ENCODE results near the gene DOCK11. TPM values are rescaled to one million over a fixed set of nuclear protein-coding genes. Genes with fewer than 3 reads are reported as not detected.

Gene DOCK11
- total and polyA plus RNA-seq, 9 of the 15 experiments (the other 6 are each of a cell fraction or from before 2014, with no cell fraction given) = 41.8 to 77.8 (median 50.9) TPM

- ChIA-PET CTCF (ENCODE audit: low intra/inter-chr PET ratio) (no interaction called here), POLR2A (interaction anchor here (0.9 kb wide), 1 partner anchor 9 kb away, joined by 4 read pairs; no protein-coding TSS in a partner anchor)
- intact Hi-C loops (cut with micrococcal nuclease) (no loop called here), in situ Hi-C loops (cut with MboI) (loop anchor here (5.0 kb wide), 1 partner anchor 188 kb away; no protein-coding TSS in a partner anchor)
- Histone ChIP-seq H3K36me3 (ENCODE audit: control insufficient read depth, insufficient read depth, low read length) (peaks cover 80% of the 10 kb centered on the region), H3K9me1 (ENCODE audit: control insufficient read depth, insufficient read depth, low read length) (no peaks in the 10 kb centered on the region), H3K4me3 (no peak overlapping the region), H3K9me3 (replicated peaks; ENCODE audit: control insufficient read depth, insufficient read depth, low read depth, low read length) (no peaks in the 10 kb centered on the region), H3K9ac (ENCODE audit: insufficient read depth in 1 of 2, low read depth in 2 of 2, low read length in 2 of 2) (no peak overlapping the region), H3K27me3 (ENCODE audit: control insufficient read depth in 2 of 2, insufficient read depth in 2 of 2, low read length in 2 of 2) (no peaks in the 10 kb centered on the region), H4K20me1 (replicated peaks; ENCODE audit: control insufficient read depth, insufficient read depth, low read length) (no peaks in the 10 kb centered on the region), H3K79me2 (ENCODE audit: control insufficient read depth, insufficient read depth, low read length) (no peaks in the 10 kb centered on the region), H3K4me2 (ENCODE audit: insufficient read depth, low read length) (peak overlapping the region; percentile 18; the same call in 1 of the 2 replicates), H3K27ac (ENCODE audit: extremely low read depth, low read depth, low read length) (peak overlapping the region; percentile 67; the same call in 2 of the 3 replicates), H2AFZ (ENCODE audit: low read depth, low read length) (no peak overlapping the region), H3K4me1 (replicated peaks in 1 of 2; ENCODE audit: control insufficient read depth in 2 of 2, insufficient read depth in 2 of 2, low read length in 2 of 2) (peaks cover 0 to 11% of the 10 kb centered on the region in 2 experiments; a peak in 2 of 5 replicates)
- DNase-seq (ENCODE audit: extremely low read depth in 1 of 4, low spot score in 3 of 4) (peak in 1 of 4 experiments; percentile 29), ATAC-seq (peak; percentile 86), FAIRE-seq (no peak)
- 0% methylated on average over 1 of the region's 1 CpG for WGBS (ENCODE audit: insufficient coverage, low coverage, missing lambda C conversion rate)
- BruUV-seq (replicated peaks) = no TSS peak
- no peak for TF ChIP-seq ZNF57 (CRISPR knock-in tag; IDR thresholded peaks at IDR 0.05)
- no peak for TF ChIP-seq CSDE1 (IDR thresholded peaks at IDR 0.05)
- no peak for TF ChIP-seq RCOR1 (IDR thresholded peaks at IDR 0.05; ENCODE audit: borderline replicate concordance in 1 of 2, low read depth in 2 of 2, low read length in 2 of 2)
- TF ChIP-seq ETV1 (tag; conservative IDR thresholded peaks at IDR 0.05; ENCODE audit: low read depth) = no peak
- no peak for TF ChIP-seq RFX5 (IDR thresholded peaks at IDR 0.05; ENCODE audit: low read depth, low read length)
- no peak for TF ChIP-seq HLTF (IDR thresholded peaks at IDR 0.05)
- no peak for TF ChIP-seq ZNF431 (CRISPR knock-in tag; IDR thresholded peaks at IDR 0.05)
- TF ChIP-seq, protein P1, sequence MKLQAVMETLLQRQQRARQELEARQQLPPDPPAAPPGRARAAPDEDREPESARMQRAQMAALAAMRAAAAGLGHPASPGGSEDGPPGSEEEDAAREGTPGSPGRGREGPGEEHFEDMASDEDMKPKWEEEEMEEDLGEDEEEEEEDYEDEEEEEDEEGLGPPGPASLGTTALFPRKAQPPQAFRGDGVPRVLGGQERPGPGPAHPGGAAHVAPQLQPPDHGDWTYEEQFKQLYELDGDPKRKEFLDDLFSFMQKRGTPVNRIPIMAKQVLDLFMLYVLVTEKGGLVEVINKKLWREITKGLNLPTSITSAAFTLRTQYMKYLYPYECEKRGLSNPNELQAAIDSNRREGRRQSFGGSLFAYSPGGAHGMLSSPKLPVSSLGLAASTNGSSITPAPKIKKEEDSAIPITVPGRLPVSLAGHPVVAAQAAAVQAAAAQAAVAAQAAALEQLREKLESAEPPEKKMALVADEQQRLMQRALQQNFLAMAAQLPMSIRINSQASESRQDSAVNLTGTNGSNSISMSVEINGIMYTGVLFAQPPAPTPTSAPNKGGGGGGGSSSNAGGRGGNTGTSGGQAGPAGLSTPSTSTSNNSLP (IDR thresholded peaks at IDR 0.05; ENCODE audit: borderline replicate concordance, low read depth, low read length) = no peak
- TF ChIP-seq CREM (IDR thresholded peaks at IDR 0.05; ENCODE audit: low read depth) = 0 out of 2 replicates have a peak, but pooled peaks have one; percentile 8
- peak; percentile 99 for TF ChIP-seq SPI1 (IDR thresholded peaks at IDR 0.05; ENCODE audit: borderline replicate concordance, low read depth, low read length)
- TF ChIP-seq IFI16 (CRISPR knock-in tag; IDR thresholded peaks at IDR 0.05) = no peak
- TF ChIP-seq TCF3 (CRISPR knock-in tag; IDR thresholded peaks at IDR 0.05) = peak; percentile 36; the same call in 1 of the 2 replicates
- peak; percentile 80 for TF ChIP-seq HMBOX1 (IDR thresholded peaks at IDR 0.05)
- TF ChIP-seq SMARCA4 (IDR thresholded peaks at IDR 0.05) = peak; percentile 44; the same call in 1 of the 2 replicates
- no peak for TF ChIP-seq ZEB2 (IDR thresholded peaks at IDR 0.05)
- TF ChIP-seq ZNF518B (CRISPR knock-in tag; IDR thresholded peaks at IDR 0.05) = no peak
- no peak for TF ChIP-seq ZNF140 (CRISPR knock-in tag; IDR thresholded peaks at IDR 0.05)
- no peak for TF ChIP-seq ZNF175 (CRISPR knock-in tag; IDR thresholded peaks at IDR 0.05; ENCODE audit: low read depth)
- TF ChIP-seq ARID1B (IDR thresholded peaks at IDR 0.05) = peak; percentile 55; the same call in 1 of the 2 replicates
Observed at GRCh38 chrX:118614150-118614549, 118.5 kb downstream of the DOCK11 start.
